Breast epithelium (tissue), 4 donors: Measurements from ENCODE around the gene TMEM38A. TPM values are rescaled to one million over a fixed set of nuclear protein-coding genes. Genes with fewer than 3 reads are reported as not detected.

Experiments
- DNase-seq, 2 donors: peaks; one replicate each; pipeline ENCODE4 v3.0.0-alpha.2; 2019; ENCODE audit warnings: low spot score in 2 of 2
- H3K27ac ChIP-seq, 2 donors: fragments of 200-600 bp; sonication (generic) in 1 of 2; one replicate each; pipeline ENCODE4 v1.5.1; 2016 to 2019; ENCODE audit warnings: mild to moderate bottlenecking in 1 of 2
- H3K27me3 ChIP-seq, 2 donors: fragments of 200-600 bp; sonication (generic) in 1 of 2; one replicate each; pipeline versions ENCODE4 v1.5.1 to v1.6.0; 2017 to 2019; ENCODE audit warnings: control low read depth in 1 of 2, mild to moderate bottlenecking in 1 of 2
- H3K36me3 ChIP-seq: fragments of 200-600 bp; one replicate; pipeline ENCODE4 v1.5.1; 2019
- H3K4me1 ChIP-seq, 2 donors: fragments of 200-600 bp; sonication (generic); one replicate each; pipeline ENCODE4 v1.5.1; 2016 to 2019; ENCODE audit warnings: control low read depth in 1 of 2
- H3K4me3 ChIP-seq, 3 donors: fragments of 200-600 bp; sonication (generic); 1 replicate in 2 of 3; 2 replicates in 1 of 3; pipeline ENCODE4 v1.5.1; 2016 to 2019; ENCODE audit warnings: mild to moderate bottlenecking in 3 of 3, moderate library complexity in 2 of 3
- H3K9me3 ChIP-seq, 2 donors: fragments of 200-600 bp; sonication (generic) in 1 of 2; one replicate each; pipeline ENCODE4 v1.5.1; 2016 to 2019; ENCODE audit warnings: control low read depth in 1 of 2
- CTCF ChIP-seq, 3 donors: fragments of 450-650 bp; IDR thresholded peaks; one replicate each; pipeline ENCODE4 v1.5.1; 2016 to 2017; ENCODE audit warnings: antibody characterized with exemption in 3 of 3, mild to moderate bottlenecking in 3 of 3, moderate library complexity in 3 of 3
- POLR2A ChIP-seq: fragments of 450-650 bp; IDR thresholded peaks from one replicate; pipeline ENCODE4 v1.6.1; 2016; ENCODE audit warnings: antibody characterized with exemption, mild to moderate bottlenecking, moderate library complexity
- POLR2AphosphoS5 ChIP-seq, 3 donors: sonication (generic); formaldehyde crosslinking; IDR thresholded peaks; one replicate each; pipeline ENCODE4 v1.6.1; 2017; ENCODE audit warnings: antibody characterized with exemption in 3 of 3
- intact Hi-C: fragments of 100-400 bp; cut with DNase I; formaldehyde crosslinking; loops from one replicate; pipeline ENCODE4 v1.15.1; 2023; ENCODE audit warnings: low total_unique reads
- total RNA-seq, 3 donors: library from RNA; depleted of rRNA; stranded (reverse); fragments of >200 nt; gene quantifications; one replicate each; pipeline ENCODE4 v1.1.0, GENCODE V29; 2016

TMEM38A gene
- total RNA-seq, 3 donors from 2014 or later, result 2.9 to 5.0 (median 3.1) TPM

GRCh38 chr19:16679811-16680210 is 18.9 kb downstream of the TMEM38A start:
- Histone ChIP-seq H3K27ac (no peak overlapping the region), H3K4me1 (no peaks in the 10 kb centered on the region), H3K27me3 (no peaks in the 10 kb centered on the region), H3K36me3 (no peaks in the 10 kb centered on the region), H3K4me3 (no peak overlapping the region), H3K9me3 (peaks cover 3 to 12% of the 10 kb centered on the region in 2 donors)
- TF ChIP-seq POLR2A (no peak), CTCF (IDR thresholded peaks at IDR 0.05) (no peak), POLR2AphosphoS5 (IDR thresholded peaks at IDR 0.05) (no peak)
- intact Hi-C loops, result no loop called here
- no peak for DNase-seq

- no peak for DNase-seq
- Histone ChIP-seq H3K4me3 (no peak overlapping the region), H3K27ac (no peak overlapping the region), H3K36me3 (no peaks in the 10 kb centered on the region), H3K9me3 (peaks cover 6 to 12% of the 10 kb centered on the region in 2 donors), H3K27me3 (no peaks in the 10 kb centered on the region), H3K4me1 (no peaks in the 10 kb centered on the region)
- no peak for TF ChIP-seq POLR2A
- TF ChIP-seq POLR2AphosphoS5 (IDR thresholded peaks at IDR 0.05), result no peak
- intact Hi-C loops, result no loop called here
Observed at GRCh38 chr19:16682539-16682938, 21.6 kb downstream of the TMEM38A start.

- TF ChIP-seq CTCF (IDR thresholded peaks at IDR 0.05) (no peak), POLR2AphosphoS5 (IDR thresholded peaks at IDR 0.05) (no peak), POLR2A (no peak)
- intact Hi-C loops, result no loop called here
- Histone ChIP-seq H3K36me3 (no peaks in the 10 kb centered on the region), H3K9me3 (peaks cover 6 to 12% of the 10 kb centered on the region in 2 donors), H3K4me3 (no peak overlapping the region), H3K27me3 (no peaks in the 10 kb centered on the region), H3K4me1 (no peaks in the 10 kb centered on the region), H3K27ac (no peak overlapping the region)
- DNase-seq, result no peak
Observed at GRCh38 chr19:16684216-16684615, 23.3 kb downstream of the TMEM38A start.

- H3K36me3 ChIP-seq, result no peaks in the 10 kb centered on the region
- TF ChIP-seq POLR2AphosphoS5 (IDR thresholded peaks at IDR 0.05), result no peak
- TF ChIP-seq POLR2A, result no peak
- no peak for TF ChIP-seq CTCF (IDR thresholded peaks at IDR 0.05)
- no peaks in the 10 kb centered on the region for H3K27me3 ChIP-seq
- DNase-seq, result no peak
- no peak overlapping the region for H3K27ac ChIP-seq
- H3K4me3 ChIP-seq, result no peak overlapping the region
- no peaks in the 10 kb centered on the region for H3K4me1 ChIP-seq
- intact Hi-C loops, result no loop called here
- H3K9me3 ChIP-seq, result peaks cover 3 to 5% of the 10 kb centered on the region in 2 donors
Observed at GRCh38 chr19:16688084-16688483, 27.1 kb downstream of the TMEM38A start.

GRCh38 chr19:16698914-16699313 is 38.0 kb downstream of the TMEM38A start:
- peak in 1 of 2 donors; percentile 22 for DNase-seq
- TF ChIP-seq POLR2A (no peak), POLR2AphosphoS5 (IDR thresholded peaks at IDR 0.05) (no peak)
- H3K4me1 ChIP-seq, result peaks cover 0 to 3% of the 10 kb centered on the region in 2 donors
- H3K9me3 ChIP-seq, result no peaks in the 10 kb centered on the region
- no peaks in the 10 kb centered on the region for H3K36me3 ChIP-seq
- intact Hi-C loops, result no loop called here
- no peaks in the 10 kb centered on the region for H3K27me3 ChIP-seq
- no peak overlapping the region for H3K4me3 ChIP-seq
- H3K27ac ChIP-seq, result no peak overlapping the region

GRCh38 chr19:16702123-16702522 is 41.2 kb downstream of the TMEM38A start:
- Histone ChIP-seq H3K9me3 (no peaks in the 10 kb centered on the region), H3K4me1 (peaks cover 0 to 3% of the 10 kb centered on the region in 2 donors), H3K36me3 (no peaks in the 10 kb centered on the region), H3K4me3 (no peak overlapping the region), H3K27me3 (no peaks in the 10 kb centered on the region), H3K27ac (peak overlapping the region; percentile 48 to 77)
- peak; percentile 46 to 78 (median 54) for TF ChIP-seq POLR2AphosphoS5 (IDR thresholded peaks at IDR 0.05)
- TF ChIP-seq POLR2A, result no peak
- TF ChIP-seq CTCF (IDR thresholded peaks at IDR 0.05), result no peak
- DNase-seq, result peak in 1 of 2 donors; percentile 88
- intact Hi-C loops, result no loop called here
